GM18907 (cell line): ENCODE measurements around the gene ALDH16A1.

Experiments
- ATAC-seq: cut with Tn5 transposase; IDR thresholded peaks from one replicate; pipeline ENCODE4 v1.9.1; 2021; ENCODE audit warnings: mild to moderate bottlenecking, moderate library complexity; ENCODE audit not compliant: unreplicated experiment

ALDH16A1 gene

DNA sequence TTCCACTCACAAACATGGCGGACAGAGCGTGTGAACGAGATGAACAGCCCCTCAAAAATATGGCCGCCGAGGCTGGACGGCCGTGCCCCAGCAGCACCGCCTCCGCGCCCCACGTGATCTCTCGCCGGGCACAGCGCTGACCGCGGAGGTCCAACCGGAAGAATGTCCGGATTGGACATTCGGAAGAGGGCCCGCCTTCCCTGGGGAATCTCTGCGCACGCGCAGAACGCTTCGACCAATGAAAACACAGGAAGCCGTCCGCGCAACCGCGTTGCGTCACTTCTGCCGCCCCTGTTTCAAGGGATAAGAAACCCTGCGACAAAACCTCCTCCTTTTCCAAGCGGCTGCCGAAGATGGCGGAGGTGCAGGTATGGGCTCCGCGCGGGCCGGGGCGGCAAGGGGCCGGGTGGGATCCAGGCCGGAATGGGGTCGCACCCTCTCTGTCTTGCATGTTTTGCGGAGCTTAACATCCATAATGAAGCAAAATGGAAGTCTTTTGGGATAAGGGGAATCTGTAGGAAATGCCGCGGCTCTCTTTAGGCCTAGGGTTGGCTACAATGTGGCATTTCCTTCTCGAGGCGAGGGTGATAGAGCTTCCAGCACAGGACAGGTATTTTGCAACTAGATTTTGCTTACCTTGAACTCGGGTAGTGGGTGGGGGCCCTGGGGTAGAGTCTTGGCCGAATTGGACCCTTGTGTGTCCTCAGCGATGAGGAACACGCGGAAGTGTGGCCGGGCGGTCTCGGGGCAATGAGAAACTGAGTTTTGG lies 34.4 kb downstream of the ALDH16A1 start, which contains the start of gene RPL13A:
RPL13A (plus strand) TSS at position 332 of the 769 bp plus-strand sequence; CDS start at position 354, 22 bp downstream.
- peak; percentile 87 for ATAC-seq

DNA sequence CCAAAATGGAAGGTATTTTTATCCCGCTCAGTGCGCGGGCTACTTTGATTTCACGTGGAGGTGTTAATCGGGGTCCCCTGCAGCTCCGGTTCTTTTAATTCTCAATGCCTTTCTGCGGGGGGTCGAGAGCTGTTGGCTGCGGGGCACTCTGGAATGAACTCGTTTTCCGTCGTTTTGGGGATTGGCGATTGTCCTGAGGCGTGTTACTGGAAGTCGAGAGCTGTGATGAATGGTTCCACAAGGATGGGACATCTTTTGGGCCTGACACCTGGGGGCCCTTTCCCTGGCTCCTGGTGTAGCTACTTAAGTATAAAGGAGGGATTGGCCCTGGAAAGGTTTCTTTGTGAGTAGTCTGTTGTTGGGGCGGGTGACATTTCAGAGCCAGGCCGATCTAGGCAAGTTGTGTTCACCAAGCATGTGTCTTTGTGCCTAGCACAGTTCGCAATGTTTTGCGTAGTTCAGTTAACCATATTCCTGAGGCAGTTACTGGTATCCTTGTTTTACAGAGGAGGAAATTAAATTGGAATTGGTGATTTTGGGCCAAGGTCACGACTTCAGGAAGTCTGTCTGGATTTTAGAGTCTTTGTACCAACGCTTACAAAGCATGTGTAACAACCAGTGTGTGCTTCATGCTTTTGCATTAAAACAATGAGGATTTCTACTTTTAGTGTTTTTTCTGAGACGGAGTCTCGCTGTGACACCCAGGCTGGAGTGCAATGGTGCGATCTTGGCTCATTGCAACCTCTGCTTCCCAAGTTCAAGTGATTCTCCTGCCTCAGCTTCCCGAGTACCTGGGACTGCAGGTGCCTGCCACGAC lies 35.2 kb downstream of the ALDH16A1 start:
- ATAC-seq = no peak

DNA sequence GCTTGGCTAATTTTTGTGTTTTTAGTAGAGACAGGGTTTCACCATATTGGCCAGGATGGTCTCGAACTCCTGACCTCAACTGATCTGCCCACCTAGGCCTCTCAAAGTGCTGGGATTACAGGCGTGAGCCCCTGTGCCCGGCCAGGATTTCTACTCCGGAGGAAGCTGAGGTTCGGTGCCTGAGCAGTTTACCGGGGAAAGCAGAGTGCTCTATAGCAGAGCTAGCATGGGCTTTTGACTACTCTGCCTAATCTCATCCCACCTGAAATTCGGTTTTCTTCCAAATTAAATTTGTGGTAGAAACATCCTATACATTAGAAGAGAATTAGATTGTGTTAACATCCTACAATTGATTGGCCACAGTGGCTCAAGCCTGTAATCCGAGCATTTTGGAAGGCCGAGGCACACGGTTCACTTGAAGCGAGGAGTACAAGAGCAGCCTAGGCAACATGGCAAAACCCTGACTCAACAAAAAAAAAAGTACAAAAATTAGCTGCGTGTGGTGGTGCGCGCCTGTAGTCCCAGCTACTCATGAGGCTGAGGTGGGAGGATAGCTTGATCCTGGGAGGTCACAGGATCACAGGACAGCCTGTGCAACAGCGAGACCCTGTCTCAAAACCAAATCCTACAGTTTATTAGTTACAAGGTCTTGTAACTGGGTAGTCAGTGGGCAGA lies 36.0 kb downstream of the ALDH16A1 start:
- no peak for ATAC-seq

GRCh38 chr19:49489601-49490167 lies 36.7 kb downstream of the ALDH16A1 start:
- ATAC-seq = no peak

DNA sequence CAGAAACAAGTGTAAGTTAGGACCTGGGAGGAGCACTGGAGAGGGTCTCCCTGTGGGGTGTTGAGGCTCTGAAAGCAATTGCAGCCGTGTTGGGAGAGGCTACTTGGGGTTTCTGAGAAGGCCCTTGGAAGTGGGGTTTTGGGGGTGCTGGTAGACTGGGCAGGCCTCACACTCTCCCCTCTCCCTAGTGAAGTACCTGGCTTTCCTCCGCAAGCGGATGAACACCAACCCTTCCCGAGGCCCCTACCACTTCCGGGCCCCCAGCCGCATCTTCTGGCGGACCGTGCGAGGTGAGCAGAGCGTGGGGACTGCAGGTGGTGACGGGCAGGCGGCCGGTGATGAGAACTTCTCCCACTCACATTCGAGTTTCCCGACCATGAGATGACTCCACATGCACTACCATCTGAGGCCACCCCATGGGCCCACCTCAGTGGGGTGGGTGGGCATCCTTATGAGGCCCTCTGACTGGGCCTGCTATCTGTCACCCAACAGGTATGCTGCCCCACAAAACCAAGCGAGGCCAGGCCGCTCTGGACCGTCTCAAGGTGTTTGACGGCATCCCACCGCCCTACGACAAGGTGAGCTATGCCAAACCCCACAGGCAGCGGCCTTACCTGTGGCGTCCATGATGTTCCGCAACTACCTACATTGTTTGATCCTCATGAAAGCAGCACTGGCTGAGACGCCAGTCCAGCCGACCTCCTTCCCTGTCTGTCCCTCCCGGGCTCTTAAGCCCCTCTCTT lies 37.4 kb downstream of the ALDH16A1 start:
- no peak for ATAC-seq

DNA sequence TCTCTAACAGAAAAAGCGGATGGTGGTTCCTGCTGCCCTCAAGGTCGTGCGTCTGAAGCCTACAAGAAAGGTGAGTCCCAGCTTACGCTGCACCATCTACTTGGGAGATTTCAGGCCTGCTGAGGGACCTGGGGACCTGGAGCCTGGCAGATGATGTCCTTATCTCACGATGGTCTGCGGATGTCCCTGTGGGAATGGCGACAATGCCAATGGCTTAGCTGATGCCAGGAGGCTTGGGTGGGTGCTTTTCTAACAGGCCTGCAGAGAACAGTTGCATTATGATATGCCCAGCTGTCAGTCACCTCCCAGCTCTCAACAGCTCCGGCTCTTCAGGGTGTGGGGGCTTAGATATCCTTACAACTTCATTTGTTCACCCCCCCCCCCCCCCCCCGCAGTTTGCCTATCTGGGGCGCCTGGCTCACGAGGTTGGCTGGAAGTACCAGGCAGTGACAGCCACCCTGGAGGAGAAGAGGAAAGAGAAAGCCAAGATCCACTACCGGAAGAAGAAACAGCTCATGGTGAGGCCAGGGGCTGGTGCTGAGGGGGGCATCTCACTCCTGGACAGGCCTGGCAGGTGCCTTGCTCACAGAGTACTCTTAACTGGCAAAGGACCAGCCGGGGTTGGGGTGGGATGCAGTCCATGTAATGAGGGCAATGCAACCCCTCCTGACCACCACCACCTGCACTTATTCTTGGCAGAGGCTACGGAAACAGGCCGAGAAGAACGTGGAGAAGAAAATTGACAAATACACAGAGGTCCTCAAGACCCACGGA lies 38.2 kb downstream of the ALDH16A1 start:
- ATAC-seq = no peak

DNA sequence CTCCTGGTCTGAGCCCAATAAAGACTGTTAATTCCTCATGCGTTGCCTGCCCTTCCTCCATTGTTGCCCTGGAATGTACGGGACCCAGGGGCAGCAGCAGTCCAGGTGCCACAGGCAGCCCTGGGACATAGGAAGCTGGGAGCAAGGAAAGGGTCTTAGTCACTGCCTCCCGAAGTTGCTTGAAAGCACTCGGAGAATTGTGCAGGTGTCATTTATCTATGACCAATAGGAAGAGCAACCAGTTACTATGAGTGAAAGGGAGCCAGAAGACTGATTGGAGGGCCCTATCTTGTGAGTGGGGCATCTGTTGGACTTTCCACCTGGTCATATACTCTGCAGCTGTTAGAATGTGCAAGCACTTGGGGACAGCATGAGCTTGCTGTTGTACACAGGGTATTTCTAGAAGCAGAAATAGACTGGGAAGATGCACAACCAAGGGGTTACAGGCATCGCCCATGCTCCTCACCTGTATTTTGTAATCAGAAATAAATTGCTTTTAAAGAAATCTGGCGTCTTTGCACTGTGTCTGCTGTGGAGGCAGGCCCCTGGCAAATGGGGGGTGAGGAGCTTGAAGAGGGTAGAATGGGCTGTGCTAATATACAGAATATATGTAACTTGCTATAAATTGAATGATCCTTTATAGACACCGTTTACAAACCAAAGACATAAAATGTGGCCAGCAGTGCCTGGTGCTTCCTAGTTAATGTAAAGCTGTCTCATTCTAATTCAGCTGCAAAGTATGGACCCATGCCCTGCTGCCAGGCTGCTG lies 39.0 kb downstream of the ALDH16A1 start:
- no peak for ATAC-seq

GRCh38 chr19:49492573-49493405 lies 39.8 kb downstream of the ALDH16A1 start:
- no peak for ATAC-seq

GRCh38 chr19:49496574-49497008 lies 43.6 kb downstream of the ALDH16A1 start:
- no peak for ATAC-seq

GRCh38 chr19:49497047-49497788 lies 44.2 kb downstream of the ALDH16A1 start:
- no peak for ATAC-seq

DNA sequence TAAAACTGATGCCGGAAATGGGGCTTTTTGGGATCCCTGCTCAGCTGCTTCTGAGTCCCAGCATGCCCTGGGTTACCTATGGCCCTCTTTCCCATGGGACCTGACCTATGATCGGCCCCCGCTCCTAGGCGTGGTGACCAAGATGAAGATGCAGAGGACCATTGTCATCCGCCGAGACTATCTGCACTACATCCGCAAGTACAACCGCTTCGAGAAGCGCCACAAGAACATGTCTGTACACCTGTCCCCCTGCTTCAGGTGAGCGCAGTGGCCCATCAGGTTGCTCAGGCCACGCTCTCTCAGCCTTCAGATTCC lies 44.7 kb downstream of the ALDH16A1 start:
- no peak for ATAC-seq

DNA sequence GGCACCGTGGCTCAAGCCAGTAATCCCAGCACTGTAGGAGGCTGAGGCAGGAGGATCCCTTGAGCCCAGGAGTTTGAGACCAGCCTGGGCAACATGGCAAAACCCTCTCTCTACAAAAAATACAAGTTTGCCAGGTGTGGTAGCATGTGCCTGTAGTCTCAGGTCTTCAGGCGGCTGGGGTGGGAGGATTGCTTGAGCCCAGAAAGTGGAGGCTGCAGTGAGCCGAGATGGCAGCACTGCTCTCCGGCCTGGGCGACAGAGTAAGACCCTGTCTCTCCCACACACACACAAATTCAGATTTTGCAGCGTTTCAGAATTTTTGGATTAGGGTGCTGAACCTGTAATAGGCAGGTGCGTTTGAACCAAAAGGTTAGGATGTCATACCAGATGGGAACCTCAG lies 45.5 kb downstream of the ALDH16A1 start:
- ATAC-seq = no peak

DNA sequence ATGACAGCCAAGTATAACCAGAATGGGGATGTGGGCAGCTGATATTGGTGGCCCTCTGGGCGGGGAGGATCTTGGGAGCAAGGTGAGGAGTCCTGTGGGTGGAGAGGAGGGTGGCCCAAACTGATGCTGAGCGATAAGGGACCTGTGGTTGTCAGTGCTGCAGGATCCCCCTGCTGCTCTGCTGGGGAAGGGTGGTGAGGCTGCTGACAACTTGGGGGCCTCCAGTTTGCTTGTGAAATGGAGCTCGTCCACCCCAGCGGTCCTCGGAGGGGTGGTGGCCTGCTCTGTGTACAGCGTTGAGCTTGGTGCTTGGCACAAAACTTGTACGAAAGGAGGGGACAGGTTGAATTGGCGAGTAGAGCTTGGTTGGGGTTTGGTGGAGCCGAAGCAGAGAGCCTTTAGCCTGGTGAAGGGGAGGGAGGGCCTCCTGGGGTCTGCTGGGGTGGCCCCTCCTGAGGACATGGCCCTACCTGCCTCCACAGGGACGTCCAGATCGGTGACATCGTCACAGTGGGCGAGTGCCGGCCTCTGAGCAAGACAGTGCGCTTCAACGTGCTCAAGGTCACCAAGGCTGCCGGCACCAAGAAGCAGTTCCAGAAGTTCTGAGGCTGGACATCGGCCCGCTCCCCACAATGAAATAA lies 46.1 kb downstream of the ALDH16A1 start:
- no peak for ATAC-seq

DNA sequence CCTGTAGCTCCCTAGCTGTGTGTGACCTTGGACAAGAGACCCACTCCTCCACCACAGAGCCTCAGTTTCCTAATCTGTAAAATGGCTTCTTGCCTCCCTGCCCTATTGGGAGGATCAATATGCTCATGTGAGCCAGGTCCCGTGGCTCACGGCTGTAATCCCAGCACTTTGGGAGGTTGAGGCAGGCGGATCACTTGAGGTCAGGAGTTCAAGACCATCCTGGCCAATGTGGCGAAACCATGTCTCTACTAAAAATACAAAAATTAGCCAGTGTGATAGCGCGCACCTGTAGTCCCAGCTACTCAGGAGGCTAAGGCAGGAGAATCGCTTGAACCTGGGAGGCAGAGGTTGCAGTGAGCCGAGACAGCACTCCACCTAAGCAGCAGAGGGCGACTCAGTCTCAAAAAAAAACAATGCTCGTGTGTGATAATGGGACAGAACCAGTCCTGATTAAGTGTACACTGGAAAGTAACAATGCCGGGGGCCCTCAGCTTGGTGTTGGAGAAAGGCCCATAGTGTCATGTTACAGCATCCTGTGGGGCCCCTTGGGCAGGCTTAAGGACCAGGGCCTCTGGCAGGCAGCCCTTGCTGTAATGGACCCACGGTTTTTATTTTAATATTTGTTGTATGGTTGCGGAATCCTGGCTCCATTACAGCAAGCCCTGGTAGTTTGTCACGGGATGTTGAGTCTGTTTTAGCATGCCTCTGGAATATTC lies 50.0 kb downstream of the ALDH16A1 start:
- ATAC-seq = no peak

DNA sequence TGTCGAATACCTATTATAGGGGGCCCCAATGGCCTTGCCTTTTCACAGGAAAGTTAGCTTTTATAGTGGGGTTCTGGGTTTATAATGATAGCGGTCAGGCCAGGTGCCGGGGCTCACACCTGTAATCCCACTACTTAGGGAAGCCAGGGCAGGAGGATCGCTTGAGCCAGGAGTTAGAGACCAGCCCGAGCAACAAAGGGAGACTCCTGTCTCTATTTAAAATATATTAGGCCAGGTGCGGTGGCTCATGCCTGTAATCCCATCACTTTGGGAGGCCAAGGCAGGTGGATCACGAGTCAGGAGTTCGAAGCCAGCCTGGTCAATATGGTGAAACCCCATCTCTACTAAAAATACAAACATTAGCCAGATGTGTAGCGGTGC lies 50.5 kb downstream of the ALDH16A1 start:
- no peak for ATAC-seq

GRCh38 chr19:49506575-49507105 lies 53.6 kb downstream of the ALDH16A1 start:
- ATAC-seq = no peak
